SK-N-MC (cell line): ENCODE results near the gene ZNF567.

Experiments used
- EZH2 ChIP-seq: fragments of 200-600 bp; sonication (generic); IDR thresholded peaks from one replicate; pipeline ENCODE4 v1.6.1; 2017; ENCODE audit warnings: antibody characterized with exemption
- FOXP2 ChIP-seq: optimal IDR thresholded peaks from 2 replicates; pipeline ENCODE3; 2011; ENCODE audit warnings: mild to moderate bottlenecking, moderate library complexity; ENCODE audit not compliant: insufficient read depth; ENCODE audit errors: extremely low read length, control extremely low read depth
- POLR2AphosphoS5 ChIP-seq: IDR thresholded peaks from 2 replicates; pipeline ENCODE4 v1.6.1; 2012; ENCODE audit warnings: mild to moderate bottlenecking, low read depth, low read length, borderline replicate concordance

DNA sequence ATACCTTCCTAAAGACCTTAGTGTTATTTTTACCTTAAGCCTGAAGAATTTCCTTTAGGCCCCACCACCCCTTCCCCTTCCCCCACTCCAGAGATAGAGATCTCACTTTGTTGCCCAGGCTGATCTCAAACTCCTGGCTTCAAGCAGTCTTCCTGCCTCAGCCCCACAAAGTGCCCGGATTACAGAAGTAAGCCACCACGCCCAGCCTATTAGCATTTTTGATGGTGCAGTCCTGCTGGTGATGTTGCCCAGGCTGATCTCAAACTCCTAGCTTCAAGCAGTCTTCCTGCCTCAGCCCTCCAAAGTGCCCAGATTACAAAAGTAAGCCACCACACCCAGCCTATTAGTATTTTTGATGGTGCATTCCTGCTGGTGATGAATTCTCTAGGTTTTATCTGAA is 22.0 kb downstream of the ZNF567 start:
- TF ChIP-seq POLR2AphosphoS5 (no peak), EZH2 (no peak), FOXP2 (no peak)
